Activated T-cell treated with anti-CD3 and anti-CD28 coated beads, Interleukin-2, amount 50 U/mL, for 24 hours (primary cell): Measurements from ENCODE around the gene RAC2.
"Not testable (repeated sequence)": the region's sequence is repeated elsewhere in the genome, so short reads cannot be mapped to it uniquely, and the experiment has no call there.

Source experiments
- DNase-seq: peaks from one replicate; pipeline ENCODE4 v3.0.0-alpha.2; 2020
- H3K27ac Mint-ChIP-seq: 2 replicates; pipeline ENCODE4 v1.8.0; 2020; ENCODE audit warnings: mild to moderate bottlenecking, mixed read lengths
- H3K27me3 Mint-ChIP-seq: 2 replicates; pipeline ENCODE4 v1.8.0; 2020; ENCODE audit warnings: mixed read lengths
- H3K36me3 Mint-ChIP-seq: 2 replicates; pipeline ENCODE4 v1.8.0; 2020; ENCODE audit warnings: low read depth, mixed read lengths
- H3K4me1 Mint-ChIP-seq: 2 replicates; pipeline ENCODE4 v1.8.0; 2020; ENCODE audit warnings: low read depth, mixed read lengths
- H3K4me3 Mint-ChIP-seq: 2 replicates; pipeline ENCODE4 v1.8.0; 2020; ENCODE audit warnings: mild to moderate bottlenecking, moderate library complexity, mixed read lengths
- H3K9me3 Mint-ChIP-seq: 2 replicates; pipeline ENCODE4 v1.8.0; 2020; ENCODE audit warnings: mixed read lengths

RAC2 gene

DNA sequence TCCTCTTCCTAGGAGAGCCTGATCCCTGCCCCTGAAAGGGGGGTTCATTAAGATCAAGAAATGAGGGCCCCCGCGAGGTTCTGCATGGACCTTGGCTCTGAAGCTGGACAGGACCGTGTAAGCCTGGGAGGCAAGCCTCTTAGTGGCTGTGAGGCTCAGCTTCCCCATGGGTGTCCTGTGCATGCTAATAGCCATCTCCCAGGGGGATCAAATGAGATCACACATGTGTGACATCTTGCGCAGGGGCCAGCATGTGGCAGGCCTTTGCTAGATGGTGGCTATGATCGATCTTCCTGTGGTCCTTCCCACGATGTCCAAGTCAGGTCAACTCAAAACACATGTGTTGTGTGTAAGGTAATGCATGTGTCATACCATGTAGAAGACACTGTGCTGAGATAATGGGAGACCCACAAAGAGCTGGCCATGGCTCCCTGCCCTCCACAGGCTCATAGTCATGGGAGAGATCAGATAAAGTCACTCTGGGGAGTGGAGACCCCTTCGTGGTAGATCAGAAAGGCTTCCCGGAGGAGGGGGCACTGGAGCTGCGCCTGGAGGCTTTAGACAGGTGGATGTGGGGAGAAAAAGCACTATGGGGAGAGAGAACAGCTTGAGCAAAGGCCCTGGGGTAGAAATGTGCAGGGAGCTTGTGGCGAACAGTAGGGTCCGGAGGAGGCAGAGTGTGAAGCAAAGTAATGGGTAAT, 3.7 kb downstream of the RAC2 start:
- Mint-ChIP-seq H3K36me3 (peaks cover 86% of the 10 kb centered on the region), H3K27me3 (no peaks in the 10 kb centered on the region), H3K4me3 (peak overlapping the region; percentile 98), H3K4me1 (peaks cover 79% of the 10 kb centered on the region), H3K27ac (peak overlapping the region; percentile 98), H3K9me3 (no peaks in the 10 kb centered on the region)
- peak; percentile 39 for DNase-seq

DNA sequence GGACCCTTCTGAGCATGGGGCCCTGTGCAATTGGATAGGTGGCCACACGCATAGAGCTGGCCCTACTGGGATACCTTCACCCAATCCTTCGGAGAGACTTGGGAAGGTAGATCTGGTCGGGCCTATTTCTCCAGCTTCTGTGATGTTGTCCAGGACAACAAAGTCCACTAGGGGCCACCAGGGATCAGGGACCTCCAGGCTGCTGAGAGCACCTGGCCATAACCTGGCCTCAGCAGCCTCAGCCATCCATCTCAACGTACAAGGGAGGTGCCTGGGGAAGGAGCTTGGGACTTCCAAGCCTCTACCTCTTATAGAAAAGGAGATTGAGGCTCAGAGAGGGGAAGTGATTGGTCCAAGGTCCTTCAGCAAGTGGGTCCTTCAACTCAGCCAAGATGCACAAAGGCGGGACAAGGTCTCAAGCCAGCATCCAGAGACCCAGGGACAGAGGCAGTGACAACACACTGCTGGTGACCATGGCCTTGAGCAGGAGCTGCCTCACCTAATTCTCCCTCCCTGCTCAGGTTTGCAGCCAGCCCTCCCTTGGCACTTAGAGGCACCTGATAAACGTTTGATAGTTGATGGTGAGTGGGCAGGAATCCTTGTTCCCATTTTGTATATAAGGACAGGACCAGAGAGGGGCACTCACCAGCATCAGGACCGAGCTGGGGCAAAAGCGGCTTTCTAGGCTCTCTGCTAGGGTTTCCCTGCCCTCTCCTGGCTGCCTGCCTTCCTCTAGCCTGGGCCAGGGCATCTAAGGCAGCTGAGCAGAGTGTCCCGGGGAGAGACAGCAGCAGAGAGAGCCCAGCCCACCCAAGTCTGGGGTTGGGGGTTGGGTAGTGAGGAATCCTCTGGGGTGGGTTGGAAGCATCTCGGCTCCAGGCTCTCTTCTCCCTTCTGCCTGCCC, 4.5 kb downstream of the RAC2 start:
- no peaks in the 10 kb centered on the region for H3K27me3 Mint-ChIP-seq
- peak; percentile 41 for DNase-seq
- peaks cover 79% of the 10 kb centered on the region for H3K4me1 Mint-ChIP-seq
- no peaks in the 10 kb centered on the region for H3K9me3 Mint-ChIP-seq
- peak overlapping the region; percentile 98 for H3K4me3 Mint-ChIP-seq
- peaks cover 94% of the 10 kb centered on the region for H3K36me3 Mint-ChIP-seq
- peak overlapping the region; percentile 98 for H3K27ac Mint-ChIP-seq

DNA sequence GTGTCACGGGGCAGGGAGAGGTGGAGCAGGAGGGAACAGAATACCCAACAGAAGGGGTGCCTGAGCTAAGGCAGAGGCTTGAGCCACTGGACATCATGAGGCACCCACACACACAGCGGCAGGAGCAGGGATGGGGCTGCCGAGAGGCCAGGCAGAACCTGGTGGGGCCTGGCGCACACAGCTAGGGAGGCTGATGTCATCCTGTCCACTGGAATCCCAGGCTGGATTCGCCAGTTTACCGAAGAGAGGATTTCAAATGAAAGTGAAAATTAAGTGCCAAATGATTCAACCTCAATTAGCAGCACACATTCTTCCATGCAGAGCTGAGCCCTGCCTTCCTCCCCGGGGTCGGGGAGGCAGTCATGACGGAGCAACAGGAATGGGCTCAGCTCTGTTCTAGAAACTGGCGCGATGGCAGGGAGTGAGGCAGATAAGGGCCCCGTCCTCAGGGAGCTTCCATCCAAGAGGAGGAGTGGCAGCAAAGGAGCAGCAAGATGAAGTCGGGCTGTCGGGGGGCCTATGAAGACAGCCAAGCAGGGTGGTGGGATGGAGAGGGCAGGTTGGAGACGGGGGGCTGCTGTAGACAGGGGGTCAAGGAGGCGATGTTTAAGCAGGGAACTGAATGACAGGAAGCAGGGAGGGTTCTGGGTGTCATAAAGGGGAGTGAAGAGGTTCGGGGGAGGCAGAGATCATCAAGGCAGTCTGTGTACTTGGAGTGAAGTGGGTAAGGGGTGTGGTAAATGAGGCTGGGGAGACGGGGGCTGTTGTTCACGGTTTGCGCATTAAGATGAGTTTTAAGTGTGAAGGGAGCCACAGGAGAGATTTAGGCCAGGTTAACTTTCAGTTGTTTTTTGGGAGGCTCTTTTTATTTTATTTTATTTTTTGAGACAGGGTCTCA, 6.4 kb downstream of the RAC2 start:
- Mint-ChIP-seq H3K4me1 (peaks cover 94% of the 10 kb centered on the region), H3K27me3 (no peaks in the 10 kb centered on the region), H3K9me3 (no peaks in the 10 kb centered on the region), H3K27ac (peak overlapping the region; percentile 98), H3K4me3 (peak overlapping the region; percentile 98), H3K36me3 (peaks cover 99% of the 10 kb centered on the region)
- DNase-seq: peak; percentile 52

DNA sequence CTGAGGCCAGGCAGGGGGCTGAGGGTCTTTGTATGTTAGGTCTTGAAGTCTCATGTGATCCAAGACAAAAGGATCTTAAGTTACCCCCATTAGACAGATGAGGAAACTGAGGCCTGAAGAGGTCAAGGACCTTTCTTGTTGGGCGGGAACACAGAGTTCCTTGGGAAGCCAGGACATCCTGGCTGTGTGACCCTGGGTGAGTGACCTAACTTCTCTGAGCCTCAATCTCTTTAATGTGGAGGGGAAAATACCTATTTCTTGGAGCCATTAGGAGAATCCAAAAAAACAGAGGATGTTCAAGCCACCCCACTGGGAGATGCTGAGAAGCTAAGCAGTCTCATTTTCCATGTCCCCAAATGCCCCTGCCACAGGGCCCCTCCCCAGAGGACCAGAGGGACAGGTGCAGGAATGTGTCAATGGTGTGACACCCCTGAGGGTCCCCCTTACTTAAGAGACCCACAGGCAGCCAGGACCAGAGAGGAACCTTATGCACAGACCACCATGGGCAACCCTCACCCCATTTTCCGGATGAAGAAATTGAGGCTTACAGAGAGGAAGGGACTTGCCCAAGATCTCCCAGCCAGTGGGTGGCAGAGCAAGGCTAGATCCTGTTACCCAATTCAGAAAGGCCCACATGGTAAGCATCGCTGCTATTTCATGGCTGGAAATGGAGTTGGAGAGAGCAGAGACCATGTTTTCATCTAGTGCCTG, 8.0 kb downstream of the RAC2 start:
- Mint-ChIP-seq H3K36me3 (peaks cover 99% of the 10 kb centered on the region), H3K4me1 (peaks cover 97% of the 10 kb centered on the region), H3K27me3 (no peaks in the 10 kb centered on the region), H3K27ac (peak overlapping the region; percentile 98), H3K9me3 (no peaks in the 10 kb centered on the region), H3K4me3 (peak overlapping the region; percentile 69)
- peak; percentile 32 for DNase-seq

DNA sequence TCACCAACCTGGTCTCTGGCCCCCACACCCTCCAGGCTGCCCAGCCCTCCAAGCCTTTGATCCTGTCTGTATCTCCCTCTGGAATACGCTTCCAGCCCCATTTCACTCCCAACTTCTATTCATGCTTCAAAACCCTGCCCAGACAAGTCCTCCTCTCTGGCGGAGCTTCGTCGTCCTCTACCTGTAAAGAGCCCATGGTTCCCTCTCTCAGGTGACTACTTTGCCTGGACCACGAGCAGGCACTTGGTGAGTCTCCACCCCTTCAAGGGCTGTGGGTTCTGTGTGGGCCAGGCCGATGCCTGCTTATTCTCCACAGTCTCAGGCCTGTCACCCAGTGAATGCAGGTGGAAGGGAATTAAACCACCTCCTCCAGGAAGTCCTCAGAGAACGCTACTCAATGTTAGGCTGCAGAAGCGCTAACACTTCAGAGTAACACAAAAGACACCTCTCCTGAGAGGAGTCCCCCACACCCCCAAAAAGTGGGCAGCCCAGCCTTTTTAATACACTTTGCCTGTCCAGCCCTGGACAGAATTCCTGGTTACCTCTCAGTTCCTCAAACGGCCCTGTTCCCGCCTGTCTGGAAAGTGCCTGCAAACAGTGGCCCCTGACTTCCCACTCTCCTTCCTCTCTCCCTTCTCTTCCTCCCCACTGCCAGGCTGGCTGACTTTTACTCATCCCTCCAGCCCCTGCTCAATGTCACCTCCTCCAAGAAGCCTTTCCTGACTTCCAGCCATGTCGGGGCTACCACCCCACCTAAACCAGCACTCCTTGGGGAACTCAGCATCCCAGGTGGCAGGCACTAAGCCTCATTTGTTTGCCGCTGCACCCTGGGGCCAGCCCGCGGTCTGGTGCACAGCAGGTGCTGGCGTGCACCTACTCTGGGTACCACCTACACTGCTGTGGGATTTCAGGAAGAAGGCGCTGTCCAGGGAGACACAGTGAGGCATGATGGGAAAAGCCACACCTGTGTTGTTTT, 9.0 kb downstream of the RAC2 start:
- DNase-seq: peak; percentile 41
- Mint-ChIP-seq H3K9me3 (no peaks in the 10 kb centered on the region), H3K27ac (peak overlapping the region; percentile 98), H3K36me3 (peaks cover 98% of the 10 kb centered on the region), H3K4me1 (peaks cover 96% of the 10 kb centered on the region), H3K27me3 (no peaks in the 10 kb centered on the region), H3K4me3 (peak overlapping the region; percentile 69)

DNA sequence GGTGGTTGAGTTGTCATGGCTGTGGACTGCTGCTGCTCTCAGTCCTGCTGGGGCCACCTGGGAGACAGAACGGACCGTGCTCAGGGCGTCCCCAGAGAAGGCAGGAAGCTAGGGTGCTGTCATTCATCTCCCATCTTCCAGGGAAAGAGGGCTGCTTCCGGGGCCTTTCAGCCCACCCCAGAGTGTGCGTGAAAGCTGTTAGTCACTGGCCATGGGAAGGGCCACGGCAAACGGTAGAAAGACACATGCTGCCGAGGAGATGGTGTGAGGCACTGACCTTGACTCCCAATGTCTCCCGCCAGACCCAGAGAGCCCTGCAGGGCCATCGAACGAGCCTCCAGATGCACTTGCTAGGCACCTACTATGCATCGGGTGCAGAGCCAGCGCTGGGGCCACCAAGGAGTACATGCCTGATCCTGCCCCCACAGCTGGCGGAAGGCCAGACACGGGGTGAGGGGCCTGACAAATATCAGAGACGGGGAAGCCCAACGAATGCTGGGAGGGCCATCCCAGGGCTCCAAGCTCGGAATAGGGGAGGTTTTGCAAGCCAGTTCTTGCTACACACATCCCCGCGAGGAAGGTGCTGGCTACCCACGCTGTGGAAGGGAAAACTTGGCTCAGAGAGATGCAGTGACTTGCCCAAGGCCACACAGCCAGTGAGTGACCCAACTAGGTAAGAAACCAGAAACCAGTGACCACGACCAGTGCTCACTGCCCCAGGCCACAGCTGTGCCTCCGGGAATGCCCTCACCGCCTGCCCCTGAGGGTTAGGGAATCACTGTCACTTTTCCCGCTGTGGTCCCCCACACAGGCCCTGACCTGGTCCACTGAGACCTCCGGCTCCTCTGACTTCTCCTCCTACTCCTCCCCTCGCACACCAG, 10.1 kb downstream of the RAC2 start:
- DNase-seq: peak; percentile 49
- Mint-ChIP-seq H3K27ac (peak overlapping the region; percentile 98), H3K4me3 (peak overlapping the region; percentile 69), H3K4me1 (peaks cover 96% of the 10 kb centered on the region), H3K9me3 (no peaks in the 10 kb centered on the region), H3K27me3 (no peaks in the 10 kb centered on the region), H3K36me3 (peaks cover 98% of the 10 kb centered on the region)

DNA sequence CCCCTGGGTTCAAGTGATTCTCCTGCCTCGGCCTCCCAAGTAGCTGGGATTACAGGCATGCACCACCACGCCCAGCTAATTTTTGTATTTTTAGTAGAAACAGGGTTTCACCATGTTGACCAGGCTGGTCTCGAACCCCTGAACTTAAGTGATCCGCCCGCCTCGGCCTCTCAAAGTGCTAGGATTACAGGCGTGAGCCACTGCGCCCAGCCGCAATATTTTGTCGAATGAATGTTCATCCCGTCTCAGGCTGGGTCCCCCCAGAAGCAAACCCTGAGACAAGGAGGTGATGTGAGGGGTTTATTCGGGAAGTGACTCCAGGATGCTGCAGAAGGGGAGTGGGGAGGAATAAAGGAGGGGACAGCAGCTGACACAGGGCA, 10.7 kb downstream of the RAC2 start:
- DNase-seq, H3K9me3 Mint-ChIP-seq, H3K27me3 Mint-ChIP-seq: not testable (repeated sequence)
- Mint-ChIP-seq H3K36me3 (peaks cover 98% of the 10 kb centered on the region), H3K4me3 (peak overlapping the region; percentile 69), H3K4me1 (peaks cover 96% of the 10 kb centered on the region), H3K27ac (peak overlapping the region; percentile 98)

DNA sequence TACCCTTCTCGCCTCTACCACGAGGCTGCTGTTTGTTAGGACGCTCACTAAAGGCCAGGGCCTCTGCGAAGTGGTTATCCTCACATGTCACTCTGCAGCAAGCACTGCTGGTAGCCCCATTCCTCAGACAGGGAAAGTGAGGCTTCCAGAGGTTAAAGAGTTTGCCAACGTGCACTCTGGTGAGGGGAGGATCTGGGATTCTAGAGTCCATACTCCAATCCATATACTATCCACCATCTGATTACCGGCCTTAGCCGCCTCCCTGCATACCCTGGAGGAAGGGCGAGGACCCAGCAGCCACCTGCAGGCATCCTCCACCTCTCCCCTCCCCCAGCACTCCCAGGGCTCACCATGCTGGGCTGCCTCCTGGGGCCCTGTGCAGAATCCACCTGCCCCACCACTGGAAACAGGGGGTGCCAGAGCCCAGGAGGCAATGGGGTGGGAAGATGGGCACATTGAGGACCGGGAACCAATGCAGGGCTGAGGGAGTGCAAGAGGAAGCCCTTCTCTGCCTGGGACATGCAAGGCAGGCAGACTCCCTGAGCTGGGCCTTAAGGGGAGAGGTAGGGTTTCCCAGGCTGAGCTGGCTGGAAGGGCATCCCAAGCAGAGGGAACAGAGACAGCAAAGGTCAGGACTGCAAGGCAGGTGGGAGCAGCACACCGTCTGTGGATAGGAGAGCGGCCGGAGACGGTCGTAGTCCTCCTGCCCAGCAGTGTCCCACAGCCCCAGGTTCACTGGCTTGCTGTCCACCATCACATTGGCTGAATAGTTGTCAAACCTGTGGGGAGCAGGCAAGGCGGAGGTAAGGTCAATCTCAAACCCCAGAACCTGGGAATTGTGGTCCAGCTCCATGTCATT, 11.7 kb downstream of the RAC2 start:
- peaks cover 96% of the 10 kb centered on the region for H3K4me1 Mint-ChIP-seq
- DNase-seq: peak; percentile 62
- H3K9me3 Mint-ChIP-seq: no peaks in the 10 kb centered on the region
- no peaks in the 10 kb centered on the region for H3K27me3 Mint-ChIP-seq
- peak overlapping the region; percentile 61 for H3K4me3 Mint-ChIP-seq
- H3K27ac Mint-ChIP-seq: peak overlapping the region; percentile 98
- H3K36me3 Mint-ChIP-seq: peaks cover 97% of the 10 kb centered on the region

DNA sequence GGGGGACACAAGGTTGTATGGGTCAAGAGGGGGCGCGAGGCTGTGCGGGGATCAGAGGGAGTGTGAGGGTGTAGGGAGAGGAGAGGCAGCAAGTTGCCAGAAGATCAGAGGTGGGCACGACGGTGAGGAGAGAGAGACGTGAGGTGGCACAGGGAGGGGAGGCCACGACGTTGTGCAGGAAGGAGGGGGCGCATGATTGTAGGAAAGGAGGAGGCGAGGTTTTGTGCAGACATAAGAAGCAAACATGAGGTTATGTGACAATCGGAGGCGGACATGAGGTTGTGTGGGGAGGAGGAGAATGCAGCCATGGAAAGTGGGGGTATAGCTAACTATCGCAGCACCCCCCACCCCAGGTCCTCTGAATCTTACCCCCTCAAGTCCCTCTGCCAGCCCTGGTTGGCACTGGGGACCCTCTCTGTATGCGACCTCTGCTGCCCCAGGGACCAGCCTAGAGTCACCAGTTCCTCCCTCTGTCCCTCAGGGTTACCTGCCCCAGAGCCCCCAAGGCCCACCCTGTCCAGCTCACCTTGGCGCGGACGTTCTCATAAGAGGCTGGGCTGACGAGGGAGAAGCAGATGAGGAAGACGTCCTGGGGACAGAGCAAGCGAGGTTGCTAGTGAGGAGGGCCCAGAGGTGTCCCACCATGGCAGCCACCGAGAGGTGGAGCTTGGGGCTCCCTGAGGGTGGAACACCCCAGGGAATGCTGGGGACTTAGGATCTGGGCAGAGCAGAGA, 12.5 kb downstream of the RAC2 start:
- Mint-ChIP-seq H3K27me3 (no peaks in the 10 kb centered on the region), H3K27ac (peak overlapping the region; percentile 98), H3K4me3 (peak overlapping the region; percentile 61), H3K9me3 (no peaks in the 10 kb centered on the region), H3K36me3 (peaks cover 91% of the 10 kb centered on the region), H3K4me1 (peaks cover 89% of the 10 kb centered on the region)
- DNase-seq: peak; percentile 67

DNA sequence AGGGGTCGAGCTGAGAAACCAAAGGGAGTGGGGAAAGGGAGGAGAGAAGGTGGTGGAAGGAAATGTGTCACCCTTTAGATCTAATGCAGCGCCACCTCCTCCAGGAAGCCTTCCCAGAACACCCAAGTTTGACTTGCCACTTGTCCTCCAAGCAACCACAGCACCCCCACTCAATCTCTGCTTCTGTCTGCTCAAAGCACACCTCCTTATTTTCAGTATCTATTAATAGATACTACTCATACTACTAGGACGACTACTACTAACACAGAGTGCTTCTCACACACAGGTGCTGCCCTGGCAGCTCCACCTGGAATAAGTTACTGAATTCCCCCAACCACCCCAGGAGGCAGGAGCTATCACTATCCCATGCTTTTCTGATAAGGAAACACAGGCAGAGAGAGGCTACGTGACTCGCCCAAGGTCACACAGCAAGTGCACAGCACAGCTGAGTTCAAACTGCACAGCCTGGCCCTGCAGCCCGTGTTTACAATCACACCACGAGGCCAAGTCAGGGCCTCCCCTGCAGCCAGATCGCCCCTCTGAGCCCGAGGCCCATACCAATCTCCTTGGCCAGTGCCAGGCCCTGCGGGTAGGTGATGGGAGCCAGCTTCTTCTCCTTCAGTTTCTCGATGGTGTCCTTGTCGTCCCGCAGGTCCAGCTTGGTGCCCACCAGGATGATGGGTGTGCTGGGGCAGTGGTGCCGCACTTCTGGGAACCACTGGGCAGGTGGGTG, 13.2 kb downstream of the RAC2 start:
- H3K4me1 Mint-ChIP-seq: peaks cover 89% of the 10 kb centered on the region

More for the DNA sequence above, 13.2 kb downstream of the RAC2 start:
- no peaks in the 10 kb centered on the region for H3K9me3 Mint-ChIP-seq
- DNase-seq: peak; percentile 79
- H3K36me3 Mint-ChIP-seq: peaks cover 91% of the 10 kb centered on the region
- peak overlapping the region; percentile 61 for H3K4me3 Mint-ChIP-seq
- peak overlapping the region; percentile 98 for H3K27ac Mint-ChIP-seq
- H3K27me3 Mint-ChIP-seq: no peaks in the 10 kb centered on the region
